ENCODE data around the gene HPX.

The HPX gene

DNA sequence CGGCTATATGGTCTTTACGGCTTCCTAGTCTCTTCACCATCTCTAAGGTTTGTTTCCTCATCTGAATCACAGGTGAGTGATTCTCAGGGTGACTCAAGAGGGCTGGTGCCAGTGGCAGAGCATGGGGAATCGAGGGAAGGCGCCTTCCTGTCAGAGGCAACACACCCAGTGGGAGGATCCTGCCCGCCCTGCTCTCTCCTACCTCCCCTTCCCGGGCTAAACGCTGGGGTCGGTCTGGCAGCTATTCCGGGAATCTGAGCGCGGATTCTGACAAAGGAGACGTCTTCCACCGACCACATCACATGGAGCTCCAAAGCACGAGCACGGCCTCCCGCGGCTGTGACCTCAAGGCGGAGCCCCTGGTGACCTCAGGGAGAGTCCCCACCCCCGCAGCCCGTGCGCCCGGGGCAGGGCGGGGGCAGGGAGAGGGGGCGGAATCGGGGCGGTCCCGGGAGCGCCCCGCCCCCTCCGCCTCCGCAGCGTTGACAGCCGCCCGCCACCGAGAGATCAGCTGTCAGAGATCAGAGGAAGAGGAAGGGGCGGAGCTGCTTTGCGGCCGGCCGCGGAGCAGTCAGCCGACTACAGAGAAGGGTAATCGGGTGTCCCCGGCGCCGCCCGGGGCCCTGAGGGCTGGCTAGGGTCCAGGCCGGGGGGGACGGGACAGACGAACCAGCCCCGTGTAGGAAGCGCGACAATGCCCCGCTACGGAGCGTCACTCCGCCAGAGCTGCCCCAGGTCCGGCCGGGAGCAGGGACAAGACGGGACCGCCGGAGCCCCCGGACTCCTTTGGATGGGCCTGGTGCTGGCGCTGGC, 50.7 kb downstream of the HPX start, which contains the start of gene SMPD1:
Gene SMPD1, plus strand, starts transcription at position 570 of the 813 bp plus-strand sequence. Its CDS starts 125 bp downstream, at position 695.
- DNase-seq = peak; percentile 85 to 96 (median 92)

DNA sequence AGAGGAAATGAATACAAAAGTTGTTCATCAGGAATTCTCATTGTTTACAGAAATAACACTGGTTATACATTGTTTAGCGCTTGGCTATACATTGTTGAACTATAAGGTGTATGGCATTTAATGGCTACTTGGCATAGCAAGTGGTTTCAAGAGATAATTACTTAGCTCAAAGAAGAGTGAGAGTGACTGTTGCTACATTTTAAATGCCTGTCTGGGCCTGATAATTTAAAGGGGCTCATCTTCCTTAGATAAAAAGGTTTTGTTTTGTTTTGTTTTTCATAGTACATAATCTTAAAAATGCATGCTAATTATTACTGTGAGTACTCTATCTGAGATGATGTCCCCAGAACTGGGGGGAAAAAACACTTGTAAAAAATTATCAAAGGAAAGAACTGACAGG, 52.0 kb downstream of the HPX start:
- DNase-seq = no peak

- DNase-seq = no peak
These were observed 52.8 kb downstream of the HPX start for GRCh38 chr11:6387811-6388599.

DNA sequence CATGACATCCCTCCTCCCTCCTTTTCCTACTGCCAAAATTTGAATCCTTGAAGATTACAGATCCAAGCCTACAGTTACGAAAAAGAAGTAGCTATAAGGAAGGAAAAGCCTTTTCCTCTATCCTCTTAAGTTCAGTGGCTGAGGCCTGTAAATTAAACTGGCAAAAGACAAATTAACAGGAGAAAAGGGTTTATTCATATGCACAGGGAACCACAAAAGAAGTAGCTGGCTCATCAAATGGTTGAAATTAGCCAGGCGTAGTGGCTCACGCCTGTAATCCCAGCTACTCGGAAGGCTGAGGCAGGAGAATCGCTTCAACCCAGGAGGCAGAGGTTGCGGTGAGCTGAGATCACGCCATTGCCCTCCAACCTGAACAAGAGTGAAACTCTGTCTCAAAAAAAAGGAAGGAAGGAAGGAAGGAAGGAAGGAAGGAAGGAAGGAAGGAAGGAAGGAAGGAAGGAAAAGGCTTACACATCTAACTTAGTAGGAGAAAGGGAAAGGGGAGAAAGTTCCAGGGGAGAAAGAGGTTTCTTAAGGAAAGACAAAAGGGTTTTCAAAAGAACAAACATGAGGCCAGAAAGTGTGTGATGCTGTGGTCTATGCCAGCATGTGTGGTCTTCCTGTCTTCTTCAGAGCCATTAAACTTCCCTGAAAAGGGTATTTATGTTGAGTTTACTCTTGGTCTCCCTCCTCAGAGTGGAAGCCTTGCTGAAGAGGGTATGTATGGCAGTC, 55.6 kb downstream of the HPX start:
- no peak for DNase-seq

Measured in T-helper 2 cell (primary cell).